NB4 (cell line): ENCODE results near the gene GNAO1.
A peak's percentile ranks its signal among the peaks of the same experiment; 100 is the strongest.

Source experiments
- DNase-seq: peaks from one replicate; pipeline ENCODE4 v3.0.0; 2010; ENCODE audit warnings: low read depth
- H3K4me3 ChIP-seq: one replicate; pipeline ENCODE4 v1.5.1; 2011; ENCODE audit warnings: mild to moderate bottlenecking, low read depth, low read length, moderate library complexity
- MYC ChIP-seq: IDR thresholded peaks from 2 replicates; pipeline ENCODE4 v1.6.1; 2011; ENCODE audit warnings: low read depth, low read length
- POLR2A ChIP-seq: IDR thresholded peaks from 2 replicates; pipeline ENCODE4 v1.6.1; 2011; ENCODE audit warnings: mild to moderate bottlenecking; ENCODE audit not compliant: insufficient read length; ENCODE audit errors: extremely low read depth
- TF ChIP-seq, protein P1 (sequence below): IDR thresholded peaks from one replicate; pipeline ENCODE4 v1.5.1; 2012; ENCODE audit warnings: low read depth, low read length
- TF ChIP-seq, protein P2 (sequence below): IDR thresholded peaks from 2 replicates; pipeline ENCODE4 v1.6.1; 2011; ENCODE audit warnings: low read depth, low read length

GNAO1 gene

DNA sequence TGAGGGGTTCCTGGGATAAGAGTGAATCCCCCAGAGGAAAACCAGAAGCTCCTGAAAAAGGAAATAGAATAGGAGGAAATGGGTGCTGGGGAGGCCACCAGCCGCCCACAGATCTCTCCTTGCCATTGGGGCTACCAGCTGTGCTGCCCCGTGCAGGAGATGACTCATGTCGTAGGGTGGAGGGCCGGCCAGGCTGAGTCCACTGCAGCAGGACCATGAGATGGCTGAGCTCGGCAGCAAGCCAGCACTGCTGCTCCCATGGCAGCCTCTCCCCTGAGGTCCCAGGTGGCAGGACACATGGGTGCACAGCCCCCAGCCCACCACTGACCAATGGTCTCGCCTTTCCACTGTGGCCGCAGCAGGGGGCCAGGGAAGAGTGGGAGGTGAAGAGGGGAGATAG, 95.5 kb downstream of the GNAO1 start:
- TF ChIP-seq, protein P1, sequence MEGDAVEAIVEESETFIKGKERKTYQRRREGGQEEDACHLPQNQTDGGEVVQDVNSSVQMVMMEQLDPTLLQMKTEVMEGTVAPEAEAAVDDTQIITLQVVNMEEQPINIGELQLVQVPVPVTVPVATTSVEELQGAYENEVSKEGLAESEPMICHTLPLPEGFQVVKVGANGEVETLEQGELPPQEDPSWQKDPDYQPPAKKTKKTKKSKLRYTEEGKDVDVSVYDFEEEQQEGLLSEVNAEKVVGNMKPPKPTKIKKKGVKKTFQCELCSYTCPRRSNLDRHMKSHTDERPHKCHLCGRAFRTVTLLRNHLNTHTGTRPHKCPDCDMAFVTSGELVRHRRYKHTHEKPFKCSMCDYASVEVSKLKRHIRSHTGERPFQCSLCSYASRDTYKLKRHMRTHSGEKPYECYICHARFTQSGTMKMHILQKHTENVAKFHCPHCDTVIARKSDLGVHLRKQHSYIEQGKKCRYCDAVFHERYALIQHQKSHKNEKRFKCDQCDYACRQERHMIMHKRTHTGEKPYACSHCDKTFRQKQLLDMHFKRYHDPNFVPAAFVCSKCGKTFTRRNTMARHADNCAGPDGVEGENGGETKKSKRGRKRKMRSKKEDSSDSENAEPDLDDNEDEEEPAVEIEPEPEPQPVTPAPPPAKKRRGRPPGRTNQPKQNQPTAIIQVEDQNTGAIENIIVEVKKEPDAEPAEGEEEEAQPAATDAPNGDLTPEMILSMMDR = no peak
- no peak for TF ChIP-seq POLR2A
- no peak for TF ChIP-seq MYC
- TF ChIP-seq, protein P2, sequence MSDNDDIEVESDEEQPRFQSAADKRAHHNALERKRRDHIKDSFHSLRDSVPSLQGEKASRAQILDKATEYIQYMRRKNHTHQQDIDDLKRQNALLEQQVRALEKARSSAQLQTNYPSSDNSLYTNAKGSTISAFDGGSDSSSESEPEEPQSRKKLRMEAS = no peak
- H3K4me3 ChIP-seq = no peak overlapping the region
- DNase-seq = peak; percentile 18

DNA sequence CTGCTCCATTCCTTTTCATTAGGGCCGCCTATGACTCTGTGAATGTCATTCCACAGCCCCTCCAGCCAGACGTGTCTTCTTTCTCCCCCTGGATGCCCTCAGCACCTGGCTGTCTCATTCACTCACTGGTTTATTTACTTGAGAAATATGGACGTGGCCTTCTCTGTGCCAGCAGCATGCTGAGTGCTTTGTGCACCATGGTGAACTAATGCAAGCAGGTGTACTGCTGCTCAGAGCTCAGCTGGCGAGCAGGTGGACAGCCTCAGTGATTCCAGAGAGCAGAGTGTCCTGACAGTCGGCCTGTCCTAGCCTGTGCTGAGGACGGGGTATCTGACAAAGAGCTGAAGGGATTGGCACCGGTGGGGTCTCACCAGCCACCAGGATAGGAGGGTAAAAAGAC, 96.7 kb downstream of the GNAO1 start:
- H3K4me3 ChIP-seq = no peak overlapping the region
- TF ChIP-seq MYC (no peak), POLR2A (no peak)
- TF ChIP-seq, protein P1 = no peak
- TF ChIP-seq, protein P2 = no peak
- no peak for DNase-seq

DNA sequence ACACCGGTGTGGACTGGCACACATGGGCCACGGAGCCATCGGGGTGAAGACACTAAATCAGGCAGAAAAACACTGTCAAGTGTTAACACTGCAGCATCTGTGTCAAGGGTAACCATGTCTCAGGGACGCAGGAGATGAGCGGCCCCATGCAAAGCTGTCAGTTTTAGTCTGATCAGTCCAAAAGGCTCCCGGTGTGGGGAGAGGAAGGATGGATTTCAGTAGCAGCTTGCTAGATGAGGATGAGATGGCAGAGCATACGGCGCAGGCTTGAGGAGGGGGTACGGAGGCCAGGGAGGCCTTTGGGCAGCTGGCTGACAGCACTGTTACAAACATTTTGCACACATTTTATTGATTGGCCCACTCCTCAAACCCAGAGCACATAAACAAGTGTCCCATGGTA, 98.1 kb downstream of the GNAO1 start:
- H3K4me3 ChIP-seq = no peak overlapping the region
- no peak for DNase-seq
- no peak for TF ChIP-seq MYC
- TF ChIP-seq POLR2A = no peak
- TF ChIP-seq, protein P2 = no peak
- TF ChIP-seq, protein P1 = no peak

DNA sequence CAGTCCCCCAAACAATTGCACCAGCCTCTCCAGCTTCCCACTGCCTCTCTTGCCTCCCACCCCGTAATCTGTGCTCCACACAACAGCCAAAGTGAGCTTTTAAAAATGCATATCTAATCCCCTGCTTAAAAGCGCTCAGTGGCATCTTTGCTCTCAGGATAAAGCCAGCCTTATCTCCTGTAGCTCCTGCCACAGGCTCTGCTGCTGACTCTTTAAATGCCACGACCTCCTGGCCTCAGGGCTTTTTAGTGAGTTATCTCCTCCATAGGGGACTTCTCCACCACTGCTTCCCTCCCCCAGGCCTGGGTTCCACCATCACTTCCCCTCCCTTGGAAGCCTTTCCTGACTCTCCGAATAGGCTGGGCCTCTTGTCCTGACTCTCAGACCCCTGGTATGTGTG, 98.6 kb downstream of the GNAO1 start:
- no peak for TF ChIP-seq POLR2A
- TF ChIP-seq, protein P1 = no peak
- DNase-seq = no peak
- H3K4me3 ChIP-seq = no peak overlapping the region

DNA sequence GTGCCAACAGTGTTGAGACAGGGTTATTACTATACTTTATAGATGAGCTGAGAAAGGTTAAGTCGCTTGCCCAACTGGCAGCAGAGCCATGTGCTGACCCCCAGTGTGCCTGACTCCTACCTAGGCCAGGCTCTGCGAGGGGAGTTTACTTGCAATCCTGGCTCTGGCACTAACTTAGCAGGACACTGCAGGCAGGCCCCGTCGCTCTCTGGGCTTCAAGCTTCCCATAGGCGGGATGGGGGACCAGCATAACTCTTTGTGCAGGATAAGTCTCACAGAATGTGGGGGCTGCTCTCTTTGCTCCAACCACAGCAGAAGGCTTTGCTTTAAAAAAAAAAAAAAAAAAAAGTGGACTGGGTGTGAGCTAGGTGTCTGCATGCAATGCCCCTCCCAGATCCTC, 102.7 kb downstream of the GNAO1 start:
- no peak for DNase-seq
- no peak overlapping the region for H3K4me3 ChIP-seq
- TF ChIP-seq, protein P1 = no peak
- TF ChIP-seq MYC (no peak), POLR2A (no peak)
- TF ChIP-seq, protein P2 = no peak

DNA sequence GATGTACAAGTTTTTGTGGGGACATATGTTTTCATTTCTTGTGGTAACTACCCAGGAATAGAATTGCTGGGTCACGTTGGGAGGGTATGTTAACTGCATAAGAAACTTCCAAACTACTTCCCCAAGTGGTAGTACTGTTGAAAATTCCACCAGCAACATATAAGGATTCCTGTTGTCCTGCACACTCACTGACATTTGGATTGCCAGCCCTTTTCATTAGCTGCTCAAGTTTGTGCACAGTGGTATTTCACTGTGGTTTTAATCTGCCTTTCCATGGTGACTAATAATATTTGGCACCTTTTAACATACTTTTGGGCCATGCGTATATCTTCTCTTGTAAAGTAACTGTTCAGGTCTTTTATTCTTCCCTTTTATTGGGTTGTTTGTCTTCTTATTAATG, 103.3 kb downstream of the GNAO1 start:
- TF ChIP-seq, protein P1 = no peak
- TF ChIP-seq, protein P2 = no peak
- TF ChIP-seq MYC (no peak), POLR2A (no peak)
- H3K4me3 ChIP-seq = no peak overlapping the region
- DNase-seq = no peak
